CD8-positive, alpha-beta memory T cell (primary cell): ENCODE measurements around the gene REXO1. TPM values are rescaled to one million over a fixed set of nuclear protein-coding genes. Genes with fewer than 3 reads are reported as not detected.
A peak's percentile ranks its signal among the peaks of the same experiment; 100 is the strongest.

Experiments
- CTCF ChIA-PET: fragments of 350-600 bp; sonication (Branson Sonifier 250); formaldehyde crosslinking; loops from one replicate; lab custom pipeline; 2021; ENCODE audit warnings: antibody characterized with exemption; lab: Charles Lee
- POLR2A ChIA-PET: fragments of 350-600 bp; sonication (Branson Sonifier 250); formaldehyde crosslinking; loops from one replicate; lab custom pipeline; 2021; ENCODE audit warnings: antibody characterized with exemption; lab: Charles Lee
- DNase-seq, 5 donors: peaks; one replicate each; pipeline versions ENCODE4 v3.0.0 to v3.0.0-alpha.2; 2020 to 2022; ENCODE audit warnings: mixed read lengths in 1 of 5
- H3K27ac ChIP-seq: one replicate; pipeline ENCODE4 v1.7.0; 2013; ENCODE audit warnings: low read depth, mild to moderate bottlenecking, low read length, moderate library complexity
- H3K27me3 ChIP-seq: 2 replicates; pipeline ENCODE4 v1.7.0; 2013; ENCODE audit warnings: low read length, mild to moderate bottlenecking; ENCODE audit not compliant: insufficient read depth, poor library complexity, severe bottlenecking
- H3K36me3 ChIP-seq: 2 replicates; pipeline ENCODE4 v1.7.0; 2013; ENCODE audit warnings: mild to moderate bottlenecking, low read length, moderate library complexity; ENCODE audit not compliant: insufficient read depth
- H3K4me1 ChIP-seq: 2 replicates; pipeline ENCODE4 v1.7.0; 2013; ENCODE audit warnings: mild to moderate bottlenecking, low read length, moderate library complexity; ENCODE audit not compliant: insufficient read depth
- H3K4me3 ChIP-seq: 2 replicates; pipeline ENCODE4 v1.7.0; 2013; ENCODE audit warnings: mild to moderate bottlenecking, low read length
- H3K9me3 ChIP-seq: 2 replicates; pipeline ENCODE4 v1.7.0; 2013; ENCODE audit warnings: mild to moderate bottlenecking, low read length
- H3K27ac Mint-ChIP-seq, 8 donors: one replicate each; pipeline ENCODE4 v1.8.0; 2020 to 2021; ENCODE audit warnings: mixed read lengths in 8 of 8, mild to moderate bottlenecking in 6 of 8, inconsistent platforms in 3 of 8, moderate library complexity in 3 of 8
- H3K27me3 Mint-ChIP-seq, 2 donors: one replicate each; pipeline ENCODE4 v1.8.0; 2020 to 2021; ENCODE audit warnings: mixed read lengths in 2 of 2, mild to moderate bottlenecking in 1 of 2, moderate library complexity in 1 of 2
- H3K36me3 Mint-ChIP-seq, 3 donors: one replicate each; pipeline ENCODE4 v1.8.0; 2020 to 2021; ENCODE audit warnings: mixed read lengths in 3 of 3, inconsistent platforms in 1 of 3, mild to moderate bottlenecking in 1 of 3
- H3K4me1 Mint-ChIP-seq, 3 donors: one replicate each; pipeline ENCODE4 v1.8.0; 2020 to 2021; ENCODE audit warnings: mixed read lengths in 3 of 3, inconsistent platforms in 1 of 3, mild to moderate bottlenecking in 1 of 3
- H3K4me3 Mint-ChIP-seq, 7 donors: one replicate each; pipeline ENCODE4 v1.8.0; 2020 to 2021; ENCODE audit warnings: mixed read lengths in 7 of 7, mild to moderate bottlenecking in 6 of 7, moderate library complexity in 4 of 7, inconsistent platforms in 2 of 7
- H3K9me3 Mint-ChIP-seq, 5 donors: one replicate each; pipeline ENCODE4 v1.8.0; 2020 to 2022; ENCODE audit warnings: mixed read lengths in 5 of 5, mild to moderate bottlenecking in 3 of 5, moderate library complexity in 2 of 5, inconsistent platforms in 1 of 5
- polyA plus RNA-seq: library from polyadenylated mRNA; unstranded; fragments of 300-500 nt; fragmentation: Illumina TruSeq; gene quantifications from one replicate; pipeline ENCODE4 v1.2.3, GENCODE V29; 2021
- total RNA-seq, 2 experiments: library from RNA; stranded (reverse); gene quantifications; one replicate each; pipeline ENCODE4 v1.2.3, GENCODE V29; 2021

Gene REXO1
- total and polyA plus RNA-seq, 3 experiments from 2014 or later: 8.7 to 63.7 (median 61.0) TPM

- POLR2A ChIA-PET: no interaction called here
- H3K27ac Mint-ChIP-seq: peak overlapping the region in 5 of 8 donors; percentile 42 to 98 (median 68)
- Histone ChIP-seq H3K36me3 (no peaks in the 10 kb centered on the region), H3K4me1 (peaks cover 57% of the 10 kb centered on the region), H3K4me3 (no peak overlapping the region), H3K9me3 (no peaks in the 10 kb centered on the region), H3K27me3 (no peaks in the 10 kb centered on the region), H3K27ac (peak overlapping the region; percentile 67)
- H3K36me3 Mint-ChIP-seq: peaks cover 0 to 5% (median 0%) of the 10 kb centered on the region in 3 donors
- CTCF ChIA-PET: no interaction called here
- peaks cover 24 to 68% (median 33%) of the 10 kb centered on the region in 3 donors for H3K4me1 Mint-ChIP-seq
- DNase-seq: peak in 4 of 5 donors; percentile 39 to 80 (median 62)
- H3K4me3 Mint-ChIP-seq: peak overlapping the region in 2 of 7 donors; percentile 29 to 42
- H3K9me3 Mint-ChIP-seq: no peaks in the 10 kb centered on the region
- peaks cover 0 to 4% of the 10 kb centered on the region in 2 donors for H3K27me3 Mint-ChIP-seq
Observed at GRCh38 chr19:1860042-1860775, 11.9 kb upstream of the REXO1 start.

- Mint-ChIP-seq H3K27ac (peak overlapping the region in 7 of 8 donors; percentile 53 to 97 (median 89)), H3K9me3 (no peaks in the 10 kb centered on the region), H3K4me1 (peaks cover 31 to 73% (median 36%) of the 10 kb centered on the region in 3 donors), H3K36me3 (peaks cover 0 to 5% (median 0%) of the 10 kb centered on the region in 3 donors), H3K27me3 (peaks cover 0 to 4% of the 10 kb centered on the region in 2 donors), H3K4me3 (peak overlapping the region in 5 of 7 donors; percentile 27 to 60 (median 49))
- Histone ChIP-seq H3K4me3 (no peak overlapping the region), H3K36me3 (no peaks in the 10 kb centered on the region), H3K9me3 (no peaks in the 10 kb centered on the region), H3K4me1 (peaks cover 60% of the 10 kb centered on the region), H3K27ac (no peak overlapping the region), H3K27me3 (no peaks in the 10 kb centered on the region)
- ChIA-PET POLR2A (no interaction called here), CTCF (interaction anchor here (1.0 kb wide), 1 partner anchor 10 kb away, joined by 3 read pairs; no protein-coding TSS in a partner anchor)
- DNase-seq: no peak
Observed at GRCh38 chr19:1859331-1859781, 11.1 kb upstream of the REXO1 start.

GRCh38 chr19:1858412-1859081 is 10.3 kb upstream of the REXO1 start:
- peak overlapping the region; percentile 17 to 97 (median 76) for H3K27ac Mint-ChIP-seq
- peaks cover 0 to 5% (median 0%) of the 10 kb centered on the region in 3 donors for H3K36me3 Mint-ChIP-seq
- no peaks in the 10 kb centered on the region for H3K36me3 ChIP-seq
- H3K4me3 ChIP-seq: no peak overlapping the region
- peak overlapping the region in 6 of 7 donors; percentile 15 to 76 (median 58) for H3K4me3 Mint-ChIP-seq
- no peaks in the 10 kb centered on the region for H3K9me3 Mint-ChIP-seq
- ChIA-PET POLR2A (no interaction called here), CTCF (interaction anchor here (1.0 kb wide), 1 partner anchor 10 kb away, joined by 3 read pairs; no protein-coding TSS in a partner anchor)
- peaks cover 68% of the 10 kb centered on the region for H3K4me1 ChIP-seq
- peak overlapping the region; percentile 70 for H3K27ac ChIP-seq
- H3K4me1 Mint-ChIP-seq: peaks cover 32 to 75% (median 36%) of the 10 kb centered on the region in 3 donors
- no peaks in the 10 kb centered on the region for H3K27me3 ChIP-seq
- peaks cover 0 to 4% of the 10 kb centered on the region in 2 donors for H3K27me3 Mint-ChIP-seq
- DNase-seq: no peak
- H3K9me3 ChIP-seq: no peaks in the 10 kb centered on the region

- peaks cover 75% of the 10 kb centered on the region for H3K4me1 ChIP-seq
- Mint-ChIP-seq H3K4me3 (peak overlapping the region; percentile 45 to 87 (median 69)), H3K27ac (peak overlapping the region in 7 of 8 donors; percentile 56 to 97 (median 71)), H3K27me3 (peaks cover 0 to 6% of the 10 kb centered on the region in 2 donors), H3K4me1 (peaks cover 38 to 83% (median 41%) of the 10 kb centered on the region in 3 donors), H3K36me3 (peaks cover 0 to 6% (median 1%) of the 10 kb centered on the region in 3 donors), H3K9me3 (no peaks in the 10 kb centered on the region)
- H3K27me3 ChIP-seq: no peaks in the 10 kb centered on the region
- CTCF ChIA-PET: interaction anchor here (0.9 to 1.5 kb wide), 2 partner anchors 9 to 39 kb away, joined by 3 to 6 read pairs; no protein-coding TSS in a partner anchor
- no peak for DNase-seq
- no peaks in the 10 kb centered on the region for H3K9me3 ChIP-seq
- H3K27ac ChIP-seq: peak overlapping the region; percentile 70
- H3K36me3 ChIP-seq: no peaks in the 10 kb centered on the region
- POLR2A ChIA-PET: interaction anchor here (0.9 to 1.8 kb wide), 3 partner anchors 11 to 194 kb away, joined by 3 to 7 read pairs (median 4); no protein-coding TSS in a partner anchor
- peak overlapping the region; percentile 47 for H3K4me3 ChIP-seq
Observed at GRCh38 chr19:1857648-1858326, 9.5 kb upstream of the REXO1 start.

- H3K27me3 Mint-ChIP-seq: peaks cover 0 to 1% of the 10 kb centered on the region in 2 donors
- peaks cover 38 to 84% (median 39%) of the 10 kb centered on the region in 3 donors for H3K4me1 Mint-ChIP-seq
- POLR2A ChIA-PET: interaction anchor here (0.5 to 1.8 kb wide), 4 partner anchors 7 to 195 kb away, joined by 3 to 7 read pairs (median 4); no protein-coding TSS in a partner anchor
- no peaks in the 10 kb centered on the region for H3K9me3 Mint-ChIP-seq
- peak in 3 of 5 donors; percentile 18 to 51 (median 42) for DNase-seq
- H3K27me3 ChIP-seq: no peaks in the 10 kb centered on the region
- H3K36me3 ChIP-seq: no peaks in the 10 kb centered on the region
- CTCF ChIA-PET: interaction anchor here (0.9 to 2.1 kb wide), 4 partner anchors 8 to 40 kb away, joined by 3 to 8 read pairs (median 4); no protein-coding TSS in a partner anchor
- peak overlapping the region; percentile 75 to 90 (median 79) for H3K4me3 Mint-ChIP-seq
- H3K27ac Mint-ChIP-seq: peak overlapping the region in 7 of 8 donors; percentile 81 to 97 (median 91)
- peaks cover 81% of the 10 kb centered on the region for H3K4me1 ChIP-seq
- no peaks in the 10 kb centered on the region for H3K9me3 ChIP-seq
- peak overlapping the region; percentile 84 for H3K4me3 ChIP-seq
- H3K27ac ChIP-seq: peak overlapping the region; percentile 95
- peaks cover 0 to 2% (median 1%) of the 10 kb centered on the region in 3 donors for H3K36me3 Mint-ChIP-seq
Observed at GRCh38 chr19:1856698-1857603, 8.7 kb upstream of the REXO1 start.

- CTCF ChIA-PET: interaction anchor here (1.2 to 2.1 kb wide), 2 partner anchors 18 to 19 kb away, joined by 3 to 8 read pairs; no protein-coding TSS in a partner anchor
- peaks cover 75% of the 10 kb centered on the region for H3K4me1 ChIP-seq
- peak overlapping the region; percentile 84 for H3K4me3 ChIP-seq
- Mint-ChIP-seq H3K36me3 (peaks cover 0 to 2% (median 1%) of the 10 kb centered on the region in 3 donors), H3K9me3 (no peaks in the 10 kb centered on the region), H3K4me3 (peak overlapping the region; percentile 75 to 90 (median 79)), H3K4me1 (peaks cover 32 to 79% (median 34%) of the 10 kb centered on the region in 3 donors), H3K27me3 (peaks cover 0 to 2% of the 10 kb centered on the region in 2 donors), H3K27ac (peak overlapping the region; percentile 81 to 97 (median 92))
- H3K9me3 ChIP-seq: no peaks in the 10 kb centered on the region
- POLR2A ChIA-PET: interaction anchor here (0.5 to 1.8 kb wide), 3 partner anchors 8 to 195 kb away, joined by 4 to 7 read pairs (median 5); no protein-coding TSS in a partner anchor
- peak overlapping the region; percentile 95 for H3K27ac ChIP-seq
- H3K27me3 ChIP-seq: no peaks in the 10 kb centered on the region
- H3K36me3 ChIP-seq: no peaks in the 10 kb centered on the region
- DNase-seq: no peak
Observed at GRCh38 chr19:1856345-1856697, 8.0 kb upstream of the REXO1 start.
